Measurements from ENCODE around the gene ATP8A2.

Gene ATP8A2

DNA sequence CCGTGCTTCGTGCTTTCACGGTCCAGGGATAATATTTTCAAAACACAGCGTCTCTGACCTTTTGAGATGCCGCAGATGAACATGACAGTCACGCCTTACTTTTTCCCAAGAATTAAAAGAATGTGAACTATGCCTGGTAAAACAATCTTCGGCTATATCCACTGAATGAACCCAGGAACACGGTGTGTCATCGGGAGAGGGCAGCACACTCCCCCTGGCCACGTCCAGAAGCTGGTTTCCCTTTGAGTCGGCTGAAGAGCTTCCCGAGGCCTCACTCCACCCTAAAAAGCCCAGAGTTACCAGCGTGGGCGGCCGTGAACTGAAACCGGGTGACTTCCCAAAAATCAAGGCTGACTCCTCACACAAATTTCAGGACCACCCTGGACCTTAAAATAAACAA, 702.9 kb downstream of the ATP8A2 start:
- no peak for DNase-seq (ENCODE audit: low spot score)
